Uterine smooth muscle cell (primary cell): ENCODE data around the gene MRC1. TPM values are rescaled to one million over a fixed set of nuclear protein-coding genes. Genes with fewer than 3 reads are reported as not detected.

Experiments
- total RNA-seq: library from RNA; depleted of rRNA; stranded (reverse); fragments of >200 nt; gene quantifications from 2 replicates; pipeline ENCODE4 v1.2.3, GENCODE V29; 2014

MRC1 gene
- under 0.01 and 0.12 TPM in 2 replicates for total RNA-seq

DNA sequence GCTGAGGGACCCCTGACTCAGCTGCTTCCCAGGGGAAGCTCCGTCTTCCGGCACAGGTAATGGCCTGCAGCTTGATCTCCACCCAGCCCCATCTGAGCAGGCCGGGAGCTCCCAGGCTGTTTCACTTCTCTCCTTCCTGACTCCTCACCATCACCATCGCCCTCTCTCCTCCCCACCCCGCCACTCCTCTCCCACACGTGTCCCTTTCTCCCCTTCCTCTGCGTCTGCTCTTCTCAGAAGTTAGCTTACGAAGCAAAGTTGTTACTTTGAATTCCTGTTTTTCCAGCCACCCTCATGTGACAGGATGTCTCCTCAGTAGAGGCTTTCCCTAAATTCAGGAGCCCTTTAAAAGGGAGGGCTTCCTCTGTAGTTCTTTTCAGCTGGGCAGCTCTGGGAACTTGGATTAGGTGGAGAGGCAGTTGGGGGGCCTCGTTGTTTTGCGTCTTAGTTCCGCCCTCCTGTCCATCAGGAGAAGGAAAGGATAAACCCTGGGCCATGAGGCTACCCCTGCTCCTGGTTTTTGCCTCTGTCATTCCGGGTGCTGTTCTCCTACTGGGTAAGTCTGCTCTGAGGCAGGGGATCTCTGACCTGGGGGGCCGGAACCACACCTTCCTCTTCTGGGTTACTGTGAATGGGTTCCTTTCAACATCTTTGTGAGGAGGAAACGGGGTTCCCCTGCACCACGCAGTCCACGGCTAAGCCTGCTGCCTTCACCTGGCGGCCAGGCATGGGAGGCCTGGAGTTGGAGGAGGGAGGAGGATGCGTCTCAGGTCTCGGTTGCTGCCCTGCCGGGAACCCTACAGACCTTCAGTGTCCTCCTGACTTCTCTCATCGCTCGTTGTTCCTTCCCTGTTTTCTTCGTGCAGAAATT lies at the start of gene MRC1:
TSS of gene MRC1 (plus strand) at position 378 of the 871 bp plus-strand sequence. CDS start at position 496, 118 bp downstream.

DNA sequence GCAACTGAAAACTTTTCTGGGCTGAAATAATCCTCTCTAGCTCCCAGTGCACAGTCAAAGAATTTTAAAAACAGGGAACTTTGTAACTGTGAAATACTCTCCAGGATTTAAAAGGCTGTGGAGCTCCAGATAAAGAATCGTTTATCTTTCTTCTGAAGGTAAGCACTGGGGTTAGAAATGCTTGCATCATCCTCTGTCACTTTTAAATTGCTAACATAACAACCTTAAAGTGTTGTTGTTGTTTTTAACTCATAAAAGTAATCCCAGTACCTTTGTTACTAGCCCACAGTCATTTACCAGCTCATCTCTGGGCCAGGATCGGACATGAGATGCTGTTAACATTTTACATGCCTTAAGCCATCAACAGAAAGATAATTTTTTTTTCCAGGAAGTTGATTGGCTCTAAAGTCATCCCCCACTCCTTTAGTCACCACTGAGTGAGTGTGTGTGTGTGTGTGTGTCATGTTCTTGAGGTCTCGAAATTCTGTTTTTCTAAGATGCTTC lies 142.8 kb downstream of the MRC1 start, which contains the start of gene SLC39A12:
TSS of gene SLC39A12 (plus strand) at position 51 of the 504 bp plus-strand sequence. CDS start 1,359 bp downstream, outside the sequence.

Other genes with a start within 250 kb of the MRC1 start
- 32.0 and 42.6 TPM in 2 replicates for gene HACD1, start 192.0 kb upstream of the MRC1 start, total RNA-seq
- 21.5 and 25.4 TPM in 2 replicates for gene STAM, start 165.2 kb upstream of the MRC1 start, total RNA-seq
- 0.11 and 0.12 TPM in 2 replicates for gene TMEM236, start 57.1 kb upstream of the MRC1 start, total RNA-seq
- under 0.01 TPM in 1 of 2 replicates, not detected in the other for gene SLC39A12, start 142.6 kb downstream of the MRC1 start, total RNA-seq